Measurements from ENCODE around the gene WDTC1. TPM values are rescaled to one million over a fixed set of nuclear protein-coding genes. Genes with fewer than 3 reads are reported as not detected.

WDTC1 gene
- total and polyA plus RNA-seq, 2 experiments from 2014 or later: 3.8 to 14.0 TPM

GRCh38 chr1:27349784-27350662 lies 115.6 kb downstream of the WDTC1 start:
- Histone ChIP-seq H3K4me3 (peak overlapping the region; percentile 63), H3K9me2 (ENCODE audit: insufficient read depth) (no peaks in the 10 kb centered on the region), H3F3A (replicated peaks; ENCODE audit: low read depth) (peaks cover 7% of the 10 kb centered on the region), H3K4me2 (peak overlapping the region; percentile 91), H3K27ac (ENCODE audit: low read depth) (no peak overlapping the region), H3K27me3 (ENCODE audit: insufficient read depth) (peaks cover 8% of the 10 kb centered on the region; the same call in 1 of the 2 replicates), H3K36me3 (ENCODE audit: insufficient read depth) (no peaks in the 10 kb centered on the region), H3K4me1 (ENCODE audit: insufficient read depth) (peaks cover 10% of the 10 kb centered on the region; the same call in 1 of the 2 replicates), H4K20me1 (replicated peaks; ENCODE audit: insufficient read depth) (no peaks in the 10 kb centered on the region; the same call in 1 of the 2 replicates), H3K79me2 (replicated peaks; ENCODE audit: insufficient read depth) (peaks cover 7% of the 10 kb centered on the region), H2AFZ (peak overlapping the region; percentile 85; the same call in 1 of the 2 replicates)
- Mint-ChIP-seq H3K36me3 (ENCODE audit: low read depth) (peaks cover 9% of the 10 kb centered on the region), H3K27me3 (ENCODE audit: insufficient read depth, low read depth, poor library complexity) (peaks cover 24% of the 10 kb centered on the region), H3K4me1 (peaks cover 16% of the 10 kb centered on the region), H3K9me3 (no peaks in the 10 kb centered on the region; the same call in 2 of the 3 replicates), H3K4me3 (peak overlapping the region; percentile 78), H3K27ac (no peak overlapping the region)
- peak; percentile 91 for DNase-seq (ENCODE audit: low spot score)
- ATAC-seq: peak; percentile 66
- TF ChIP-seq POLR2AphosphoS5 (IDR thresholded peaks at IDR 0.05; ENCODE audit: low read depth): peak; percentile 47; the same call in 1 of the 2 replicates
- TF ChIP-seq, protein P1, sequence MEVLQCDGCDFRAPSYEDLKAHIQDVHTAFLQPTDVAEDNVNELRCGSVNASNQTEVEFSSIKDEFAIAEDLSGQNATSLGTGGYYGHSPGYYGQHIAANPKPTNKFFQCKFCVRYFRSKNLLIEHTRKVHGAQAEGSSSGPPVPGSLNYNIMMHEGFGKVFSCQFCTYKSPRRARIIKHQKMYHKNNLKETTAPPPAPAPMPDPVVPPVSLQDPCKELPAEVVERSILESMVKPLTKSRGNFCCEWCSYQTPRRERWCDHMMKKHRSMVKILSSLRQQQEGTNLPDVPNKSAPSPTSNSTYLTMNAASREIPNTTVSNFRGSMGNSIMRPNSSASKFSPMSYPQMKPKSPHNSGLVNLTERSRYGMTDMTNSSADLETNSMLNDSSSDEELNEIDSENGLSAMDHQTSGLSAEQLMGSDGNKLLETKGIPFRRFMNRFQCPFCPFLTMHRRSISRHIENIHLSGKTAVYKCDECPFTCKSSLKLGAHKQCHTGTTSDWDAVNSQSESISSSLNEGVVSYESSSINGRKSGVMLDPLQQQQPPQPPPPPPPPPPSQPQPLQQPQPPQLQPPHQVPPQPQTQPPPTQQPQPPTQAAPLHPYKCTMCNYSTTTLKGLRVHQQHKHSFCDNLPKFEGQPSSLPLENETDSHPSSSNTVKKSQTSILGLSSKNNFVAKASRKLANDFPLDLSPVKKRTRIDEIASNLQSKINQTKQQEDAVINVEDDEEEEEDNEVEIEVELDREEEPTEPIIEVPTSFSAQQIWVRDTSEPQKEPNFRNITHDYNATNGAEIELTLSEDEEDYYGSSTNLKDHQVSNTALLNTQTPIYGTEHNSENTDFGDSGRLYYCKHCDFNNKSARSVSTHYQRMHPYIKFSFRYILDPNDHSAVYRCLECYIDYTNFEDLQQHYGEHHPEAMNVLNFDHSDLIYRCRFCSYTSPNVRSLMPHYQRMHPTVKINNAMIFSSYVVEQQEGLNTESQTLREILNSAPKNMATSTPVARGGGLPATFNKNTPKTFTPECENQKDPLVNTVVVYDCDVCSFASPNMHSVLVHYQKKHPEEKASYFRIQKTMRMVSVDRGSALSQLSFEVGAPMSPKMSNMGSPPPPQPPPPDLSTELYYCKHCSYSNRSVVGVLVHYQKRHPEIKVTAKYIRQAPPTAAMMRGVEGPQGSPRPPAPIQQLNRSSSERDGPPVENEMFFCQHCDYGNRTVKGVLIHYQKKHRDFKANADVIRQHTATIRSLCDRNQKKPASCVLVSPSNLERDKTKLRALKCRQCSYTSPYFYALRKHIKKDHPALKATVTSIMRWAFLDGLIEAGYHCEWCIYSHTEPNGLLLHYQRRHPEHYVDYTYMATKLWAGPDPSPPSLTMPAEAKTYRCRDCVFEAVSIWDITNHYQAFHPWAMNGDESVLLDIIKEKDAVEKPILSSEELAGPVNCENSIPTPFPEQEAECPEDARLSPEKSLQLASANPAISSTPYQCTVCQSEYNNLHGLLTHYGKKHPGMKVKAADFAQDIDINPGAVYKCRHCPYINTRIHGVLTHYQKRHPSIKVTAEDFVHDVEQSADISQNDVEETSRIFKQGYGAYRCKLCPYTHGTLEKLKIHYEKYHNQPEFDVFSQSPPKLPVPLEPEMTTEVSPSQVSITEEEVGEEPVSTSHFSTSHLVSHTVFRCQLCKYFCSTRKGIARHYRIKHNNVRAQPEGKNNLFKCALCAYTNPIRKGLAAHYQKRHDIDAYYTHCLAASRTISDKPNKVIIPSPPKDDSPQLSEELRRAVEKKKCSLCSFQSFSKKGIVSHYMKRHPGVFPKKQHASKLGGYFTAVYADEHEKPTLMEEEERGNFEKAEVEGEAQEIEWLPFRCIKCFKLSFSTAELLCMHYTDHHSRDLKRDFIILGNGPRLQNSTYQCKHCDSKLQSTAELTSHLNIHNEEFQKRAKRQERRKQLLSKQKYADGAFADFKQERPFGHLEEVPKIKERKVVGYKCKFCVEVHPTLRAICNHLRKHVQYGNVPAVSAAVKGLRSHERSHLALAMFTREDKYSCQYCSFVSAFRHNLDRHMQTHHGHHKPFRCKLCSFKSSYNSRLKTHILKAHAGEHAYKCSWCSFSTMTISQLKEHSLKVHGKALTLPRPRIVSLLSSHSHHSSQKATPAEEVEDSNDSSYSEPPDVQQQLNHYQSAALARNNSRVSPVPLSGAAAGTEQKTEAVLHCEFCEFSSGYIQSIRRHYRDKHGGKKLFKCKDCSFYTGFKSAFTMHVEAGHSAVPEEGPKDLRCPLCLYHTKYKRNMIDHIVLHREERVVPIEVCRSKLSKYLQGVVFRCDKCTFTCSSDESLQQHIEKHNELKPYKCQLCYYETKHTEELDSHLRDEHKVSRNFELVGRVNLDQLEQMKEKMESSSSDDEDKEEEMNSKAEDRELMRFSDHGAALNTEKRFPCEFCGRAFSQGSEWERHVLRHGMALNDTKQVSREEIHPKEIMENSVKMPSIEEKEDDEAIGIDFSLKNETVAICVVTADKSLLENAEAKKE (CRISPR knock-in tag; IDR thresholded peaks at IDR 0.05): no peak

Data from GM23338 (cell line).